ENCODE data around the gene RAP1A. TPM values are rescaled to one million over a fixed set of nuclear protein-coding genes. Genes with fewer than 3 reads are reported as not detected.

The RAP1A gene
- total RNA-seq, 2 donors from 2014 or later: 31.4 to 39.1 TPM

DNA sequence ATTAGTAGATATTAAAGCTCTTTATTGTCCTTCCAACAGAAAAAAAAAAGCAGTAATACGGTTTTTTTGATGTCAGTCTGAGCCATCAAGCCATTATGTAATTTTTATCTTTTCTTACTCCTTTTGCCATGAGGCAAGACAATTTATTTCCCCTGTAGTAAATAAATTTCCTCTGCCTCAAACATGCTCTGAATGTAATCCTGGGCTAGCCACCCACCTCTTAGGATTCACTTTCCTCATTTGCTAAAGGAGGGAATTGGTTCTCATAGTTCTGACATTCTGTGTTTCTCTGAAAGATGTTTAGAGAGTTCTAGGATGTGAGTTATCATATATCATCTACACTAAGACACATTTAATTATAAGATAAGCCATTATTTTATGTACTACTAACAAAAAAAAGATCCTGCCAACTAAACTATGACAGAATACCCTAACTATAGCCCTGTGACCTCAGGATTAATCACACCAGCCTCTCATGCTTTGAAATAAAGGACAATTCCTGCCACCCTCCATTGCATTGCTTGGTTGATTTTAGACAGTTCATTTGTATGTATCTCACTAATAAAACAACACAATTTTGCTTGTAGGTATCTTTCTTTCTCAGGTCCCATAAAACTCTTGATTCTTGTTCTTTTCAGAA, 34.0 kb upstream of the RAP1A start:
- H3K4me1 ChIP-seq (replicated peaks): no peaks in the 10 kb centered on the region
- no peak for DNase-seq (ENCODE audit: low spot score)
- no peaks in the 10 kb centered on the region for H3K9me3 ChIP-seq
- intact Hi-C loops (cut with DNase I): no loop called here
- no peaks in the 10 kb centered on the region for H3K27me3 ChIP-seq (replicated peaks; ENCODE audit: insufficient read depth)
- TF ChIP-seq, protein P1, sequence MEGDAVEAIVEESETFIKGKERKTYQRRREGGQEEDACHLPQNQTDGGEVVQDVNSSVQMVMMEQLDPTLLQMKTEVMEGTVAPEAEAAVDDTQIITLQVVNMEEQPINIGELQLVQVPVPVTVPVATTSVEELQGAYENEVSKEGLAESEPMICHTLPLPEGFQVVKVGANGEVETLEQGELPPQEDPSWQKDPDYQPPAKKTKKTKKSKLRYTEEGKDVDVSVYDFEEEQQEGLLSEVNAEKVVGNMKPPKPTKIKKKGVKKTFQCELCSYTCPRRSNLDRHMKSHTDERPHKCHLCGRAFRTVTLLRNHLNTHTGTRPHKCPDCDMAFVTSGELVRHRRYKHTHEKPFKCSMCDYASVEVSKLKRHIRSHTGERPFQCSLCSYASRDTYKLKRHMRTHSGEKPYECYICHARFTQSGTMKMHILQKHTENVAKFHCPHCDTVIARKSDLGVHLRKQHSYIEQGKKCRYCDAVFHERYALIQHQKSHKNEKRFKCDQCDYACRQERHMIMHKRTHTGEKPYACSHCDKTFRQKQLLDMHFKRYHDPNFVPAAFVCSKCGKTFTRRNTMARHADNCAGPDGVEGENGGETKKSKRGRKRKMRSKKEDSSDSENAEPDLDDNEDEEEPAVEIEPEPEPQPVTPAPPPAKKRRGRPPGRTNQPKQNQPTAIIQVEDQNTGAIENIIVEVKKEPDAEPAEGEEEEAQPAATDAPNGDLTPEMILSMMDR (IDR thresholded peaks at IDR 0.05): no peak
- TF ChIP-seq POLR2A (IDR thresholded peaks at IDR 0.05): no peak
- no peak for TF ChIP-seq POLR2AphosphoS5 (IDR thresholded peaks at IDR 0.05)
- WGBS: 13% methylated on average over 1 of the region's 1 CpG
- no peak overlapping the region for H3K4me3 ChIP-seq
- no peak overlapping the region for H3K27ac ChIP-seq
- H3K36me3 ChIP-seq: no peaks in the 10 kb centered on the region

DNA sequence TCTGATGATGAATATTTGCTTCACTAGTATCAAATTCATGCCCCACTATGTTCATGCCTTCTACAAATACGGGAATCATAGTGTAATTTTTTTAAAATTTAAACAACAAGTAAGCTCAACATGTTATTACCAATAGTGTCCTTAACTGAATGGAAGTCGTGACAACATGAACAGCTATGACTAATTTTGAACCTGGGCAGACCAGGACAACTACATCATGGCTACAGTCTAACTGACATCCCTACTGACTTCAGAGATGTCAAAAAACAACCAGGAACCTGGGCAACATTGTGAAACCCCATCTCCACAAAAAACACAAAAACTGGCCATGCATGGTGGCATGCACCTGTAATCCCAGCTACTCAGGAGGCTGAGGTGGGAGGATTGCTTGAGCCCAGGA, 33.5 kb upstream of the RAP1A start:
- TF ChIP-seq, protein P1 (IDR thresholded peaks at IDR 0.05): no peak
- no peak for TF ChIP-seq POLR2A (IDR thresholded peaks at IDR 0.05)
- TF ChIP-seq POLR2AphosphoS5 (IDR thresholded peaks at IDR 0.05): no peak
- intact Hi-C loops (cut with DNase I): no loop called here
- Histone ChIP-seq H3K27ac (no peak overlapping the region), H3K4me1 (replicated peaks) (no peaks in the 10 kb centered on the region), H3K4me3 (no peak overlapping the region), H3K27me3 (replicated peaks; ENCODE audit: insufficient read depth) (no peaks in the 10 kb centered on the region), H3K9me3 (no peaks in the 10 kb centered on the region), H3K36me3 (no peaks in the 10 kb centered on the region)
- DNase-seq (ENCODE audit: low spot score): no peak
- 93% methylated on average over 2 of the region's 2 CpGs for WGBS

DNA sequence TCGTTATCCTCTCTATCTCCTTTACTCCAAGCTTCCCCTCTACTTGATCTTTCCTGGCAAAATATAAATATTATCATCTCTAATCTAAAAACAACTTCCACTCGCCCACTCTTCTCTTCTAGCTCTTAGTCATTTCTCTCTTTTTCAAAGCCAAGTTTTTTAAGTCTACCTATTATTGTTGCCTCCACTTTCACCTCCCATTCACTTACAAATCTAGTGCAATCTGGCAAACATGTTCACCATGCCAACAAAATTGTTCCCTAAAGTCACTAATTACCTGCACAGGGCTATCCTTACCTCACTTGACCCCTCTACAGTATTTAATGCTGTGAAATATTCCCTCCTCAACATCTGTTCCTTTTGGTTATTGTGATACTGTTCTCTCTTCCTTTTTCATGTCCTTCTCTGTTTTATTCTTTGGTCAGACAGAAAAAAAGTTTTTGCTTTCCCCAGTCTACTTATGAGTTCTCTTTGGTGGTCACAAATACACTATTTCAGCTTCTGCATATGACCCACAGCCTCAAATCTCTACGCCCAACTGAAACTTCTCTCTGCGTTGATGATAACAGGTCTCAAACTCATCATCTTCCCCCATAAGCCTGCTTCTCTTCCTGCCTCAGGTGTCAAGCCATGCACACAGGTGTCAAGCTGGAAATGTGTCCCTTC, 31.9 kb upstream of the RAP1A start:
- intact Hi-C loops (cut with DNase I): no loop called here
- TF ChIP-seq POLR2A (IDR thresholded peaks at IDR 0.05) (no peak), POLR2AphosphoS5 (IDR thresholded peaks at IDR 0.05) (no peak)
- TF ChIP-seq, protein P1 (IDR thresholded peaks at IDR 0.05): no peak
- Histone ChIP-seq H3K4me3 (no peak overlapping the region), H3K27me3 (replicated peaks; ENCODE audit: insufficient read depth) (no peaks in the 10 kb centered on the region), H3K4me1 (replicated peaks) (peaks cover 5% of the 10 kb centered on the region), H3K9me3 (no peaks in the 10 kb centered on the region), H3K36me3 (no peaks in the 10 kb centered on the region), H3K27ac (no peak overlapping the region)
- DNase-seq (ENCODE audit: low spot score): no peak
- 80% methylated on average over 4 of the region's 4 CpGs for WGBS

DNA sequence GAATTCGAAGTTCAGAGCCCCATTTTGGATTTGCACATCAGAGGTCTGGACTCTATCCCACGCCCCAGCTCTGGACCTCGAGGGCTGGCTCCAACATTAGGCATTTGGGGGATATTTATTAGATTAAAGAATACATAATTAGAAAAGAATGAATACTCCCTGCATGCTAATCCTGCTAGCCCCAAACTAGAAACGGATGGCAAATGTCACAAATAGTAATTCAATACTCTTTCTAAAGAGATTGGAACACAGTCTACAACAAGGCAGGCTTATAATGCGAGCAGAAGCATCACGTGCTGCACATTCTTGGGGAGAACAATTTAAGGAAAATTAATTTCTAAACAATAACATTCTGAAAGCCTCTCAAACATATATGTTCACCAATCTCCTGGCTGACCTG, 27.7 kb upstream of the RAP1A start:
- 56% methylated on average over 6 of the region's 6 CpGs for WGBS
- intact Hi-C loops (cut with DNase I): loop anchor here (2.0 to 5.0 kb wide), 2 partner anchors 27 to 55 kb away; partner anchors contain the start of gene RAP1A
- DNase-seq (ENCODE audit: low spot score): no peak
- Histone ChIP-seq H3K27ac (peak overlapping the region; percentile 57 to 60), H3K9me3 (no peaks in the 10 kb centered on the region), H3K27me3 (replicated peaks; ENCODE audit: insufficient read depth) (no peaks in the 10 kb centered on the region), H3K36me3 (no peaks in the 10 kb centered on the region), H3K4me1 (replicated peaks) (peaks cover 8% of the 10 kb centered on the region), H3K4me3 (no peak overlapping the region)
- TF ChIP-seq POLR2AphosphoS5 (IDR thresholded peaks at IDR 0.05): no peak
- TF ChIP-seq, protein P1 (IDR thresholded peaks at IDR 0.05): no peak
- no peak for TF ChIP-seq POLR2A (IDR thresholded peaks at IDR 0.05)

Measured in prostate gland (tissue), 2 donors.